Testis (tissue), 2 donors: ENCODE data around the gene SLC9A2.

Experiments
- POLR2A ChIP-seq: fragments of 450-650 bp; IDR thresholded peaks from one replicate; pipeline ENCODE4 v1.6.1; 2017; ENCODE audit warnings: antibody characterized with exemption, mild to moderate bottlenecking, moderate library complexity
- TF ChIP-seq, protein P1 (sequence below), 3 experiments: fragments of 450-650 bp in 2 of 3; fragments of 200-600 bp in 1 of 3; sonication (generic) in 1 of 3; IDR thresholded peaks; one replicate each; pipeline ENCODE4 v1.5.1; 2016 to 2019; ENCODE audit warnings: antibody characterized with exemption in 3 of 3, mild to moderate bottlenecking in 2 of 3, moderate library complexity in 1 of 3

DNA sequence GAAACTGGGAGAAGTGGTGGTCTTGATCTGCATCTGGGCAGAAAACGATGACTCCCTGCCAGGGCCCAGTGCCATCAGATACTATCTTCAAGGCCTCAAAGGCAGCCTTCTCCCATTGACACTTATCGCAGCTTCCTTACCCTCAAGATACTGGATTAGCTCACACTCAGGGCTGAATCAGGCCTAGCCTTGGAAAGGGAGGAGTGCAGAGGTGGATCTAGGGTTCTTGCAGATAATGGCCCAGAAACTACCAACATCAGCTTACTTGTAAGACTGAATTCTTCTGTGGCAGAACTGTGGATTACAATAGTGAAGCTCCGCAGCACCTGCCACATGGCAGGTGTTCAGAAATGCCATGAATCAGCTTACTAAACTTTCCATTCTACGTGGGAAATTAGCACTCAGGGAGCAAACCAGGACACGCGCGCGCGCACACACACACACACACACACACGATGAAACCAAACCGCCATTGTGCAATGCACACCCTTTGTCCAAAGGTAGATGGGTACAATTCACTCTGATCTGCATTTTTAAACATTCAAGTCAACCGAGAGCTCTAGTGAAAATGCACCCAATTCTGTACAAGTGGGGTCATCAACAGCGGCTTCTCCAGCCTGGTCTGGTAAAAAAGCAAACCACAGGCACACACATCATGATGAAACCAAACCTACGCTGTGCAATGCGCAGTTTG lies 116.2 kb downstream of the SLC9A2 start:
- no peak for TF ChIP-seq POLR2A
- TF ChIP-seq, protein P1, sequence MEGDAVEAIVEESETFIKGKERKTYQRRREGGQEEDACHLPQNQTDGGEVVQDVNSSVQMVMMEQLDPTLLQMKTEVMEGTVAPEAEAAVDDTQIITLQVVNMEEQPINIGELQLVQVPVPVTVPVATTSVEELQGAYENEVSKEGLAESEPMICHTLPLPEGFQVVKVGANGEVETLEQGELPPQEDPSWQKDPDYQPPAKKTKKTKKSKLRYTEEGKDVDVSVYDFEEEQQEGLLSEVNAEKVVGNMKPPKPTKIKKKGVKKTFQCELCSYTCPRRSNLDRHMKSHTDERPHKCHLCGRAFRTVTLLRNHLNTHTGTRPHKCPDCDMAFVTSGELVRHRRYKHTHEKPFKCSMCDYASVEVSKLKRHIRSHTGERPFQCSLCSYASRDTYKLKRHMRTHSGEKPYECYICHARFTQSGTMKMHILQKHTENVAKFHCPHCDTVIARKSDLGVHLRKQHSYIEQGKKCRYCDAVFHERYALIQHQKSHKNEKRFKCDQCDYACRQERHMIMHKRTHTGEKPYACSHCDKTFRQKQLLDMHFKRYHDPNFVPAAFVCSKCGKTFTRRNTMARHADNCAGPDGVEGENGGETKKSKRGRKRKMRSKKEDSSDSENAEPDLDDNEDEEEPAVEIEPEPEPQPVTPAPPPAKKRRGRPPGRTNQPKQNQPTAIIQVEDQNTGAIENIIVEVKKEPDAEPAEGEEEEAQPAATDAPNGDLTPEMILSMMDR (IDR thresholded peaks at IDR 0.05): no peak
